HL-60/S4 treated with phorbol 12-myristate 13-acetate at 8.2 ng/mL for 4 days and 3 days (cell line): ENCODE measurements around the gene AHR.
"Not testable (repeated sequence)": the region's sequence is repeated elsewhere in the genome, so short reads cannot be mapped to it uniquely, and the experiment has no call there.

ENCODE experiments used
- in situ Hi-C: fragments of 300-500 bp; cut with MboI; formaldehyde crosslinking; loops from 2 replicates; pipeline ENCODE4 v1.15.0; 2022; ENCODE audit warnings: low sequenced_read_pairs

Gene AHR

DNA sequence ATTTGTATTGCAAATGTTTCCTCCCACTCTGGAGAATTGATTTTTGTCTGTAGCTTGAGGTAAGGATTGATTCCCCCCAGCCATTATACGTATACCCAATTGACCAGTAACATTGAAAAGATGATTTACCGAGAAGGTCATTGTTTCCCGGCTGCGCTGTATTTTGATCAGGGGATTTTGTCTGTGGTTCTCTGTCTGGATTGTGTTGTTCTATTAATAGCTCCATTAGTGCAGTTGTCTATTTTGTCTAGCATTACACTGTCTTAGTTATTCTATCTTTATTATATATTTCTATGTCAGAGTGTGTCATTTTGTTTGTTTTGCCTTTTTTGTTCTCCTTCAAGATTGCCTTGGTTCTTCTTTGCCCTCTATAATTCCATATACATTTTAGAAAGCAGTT, 37.7 kb downstream of the AHR start:
- in situ Hi-C loops = no loop called here

GRCh38 chr7:17339139-17339538, 40.7 kb downstream of the AHR start:
- in situ Hi-C loops = no loop called here

DNA sequence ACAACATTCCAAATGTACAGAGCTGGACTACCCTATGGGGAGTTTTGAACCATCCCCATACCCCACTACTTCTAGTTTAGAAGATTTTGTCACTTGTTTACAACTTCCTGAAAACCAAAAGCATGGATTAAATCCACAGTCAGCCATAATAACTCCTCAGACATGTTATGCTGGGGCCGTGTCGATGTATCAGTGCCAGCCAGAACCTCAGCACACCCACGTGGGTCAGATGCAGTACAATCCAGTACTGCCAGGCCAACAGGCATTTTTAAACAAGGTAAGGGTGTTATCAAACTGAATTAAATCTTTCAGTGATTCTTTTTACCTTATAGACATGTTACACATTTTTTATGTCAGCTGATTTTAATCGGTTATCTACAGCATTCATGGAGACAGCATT, 41.5 kb downstream of the AHR start:
- in situ Hi-C loops = no loop called here

DNA sequence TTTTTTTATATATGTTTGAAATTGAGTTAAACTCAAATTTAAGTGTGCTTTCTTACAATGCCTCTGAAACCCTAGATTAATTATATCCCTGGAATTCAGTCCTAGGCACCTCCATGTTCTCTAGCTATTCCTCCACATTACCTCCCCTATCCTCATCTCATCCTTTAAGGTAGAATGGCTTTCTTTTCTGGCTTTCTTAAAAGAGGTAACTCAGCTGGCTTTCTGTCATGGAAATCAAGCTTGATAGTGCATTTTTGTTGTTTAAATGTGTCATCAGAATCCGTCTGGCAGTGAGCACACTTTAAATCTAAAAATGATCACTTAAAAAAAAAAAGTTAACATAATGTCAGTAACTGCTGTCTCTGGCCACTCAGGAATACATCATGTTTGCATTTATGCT, 42.2 kb downstream of the AHR start:
- in situ Hi-C loops = no loop called here

DNA sequence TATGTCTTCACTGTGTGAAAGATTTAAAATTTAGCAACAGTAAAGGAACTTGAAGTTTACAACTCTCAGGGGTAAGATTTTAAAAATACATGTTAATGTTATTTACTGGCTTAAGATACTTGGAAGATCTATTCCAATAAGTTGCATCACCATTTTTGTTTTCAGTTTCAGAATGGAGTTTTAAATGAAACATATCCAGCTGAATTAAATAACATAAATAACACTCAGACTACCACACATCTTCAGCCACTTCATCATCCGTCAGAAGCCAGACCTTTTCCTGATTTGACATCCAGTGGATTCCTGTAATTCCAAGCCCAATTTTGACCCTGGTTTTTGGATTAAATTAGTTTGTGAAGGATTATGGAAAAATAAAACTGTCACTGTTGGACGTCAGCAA, 44.3 kb downstream of the AHR start:
- in situ Hi-C loops = no loop called here

GRCh38 chr7:17347401-17347800, 48.9 kb downstream of the AHR start:
- in situ Hi-C loops = no loop called here

DNA sequence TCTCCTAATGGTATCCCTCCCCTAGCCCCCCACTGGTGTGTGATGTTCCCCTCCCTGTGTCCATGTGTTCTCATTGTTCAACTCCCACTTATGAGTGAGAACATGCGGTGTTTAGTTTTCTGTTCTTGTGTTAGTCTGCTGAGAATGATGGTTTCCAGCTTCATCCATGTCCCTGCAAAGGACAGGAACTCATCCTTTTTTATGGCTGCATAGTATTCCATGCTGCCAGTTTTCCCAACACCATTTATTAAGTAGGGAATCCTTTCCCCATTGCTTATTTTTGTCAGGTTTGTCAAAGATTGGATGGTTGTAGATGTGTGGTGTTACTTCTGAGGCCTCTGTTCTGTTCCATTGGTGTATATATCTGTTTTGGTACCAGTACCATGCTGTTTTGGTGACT, 50.5 kb downstream of the AHR start:
- in situ Hi-C loops = not testable (repeated sequence)

DNA sequence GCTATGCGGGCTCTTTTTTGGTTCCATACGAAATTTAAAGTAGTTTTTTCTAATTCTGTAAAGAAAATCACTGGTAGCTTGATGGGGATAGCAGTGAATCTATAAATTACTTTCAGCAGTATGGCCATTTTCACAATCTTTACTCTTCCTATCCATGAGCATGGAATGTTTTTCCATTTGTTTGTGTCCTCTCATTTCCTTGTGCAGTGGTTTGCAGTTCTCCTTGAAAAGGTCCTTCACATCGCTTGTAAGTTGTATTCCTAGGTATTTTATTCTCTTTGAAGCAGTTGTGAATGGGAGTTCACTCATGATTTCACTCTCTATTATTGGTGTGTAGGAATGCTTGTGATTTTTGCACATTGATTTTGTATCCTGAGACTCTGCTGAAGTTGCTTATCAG, 51.9 kb downstream of the AHR start:
- in situ Hi-C loops = not testable (repeated sequence)

DNA sequence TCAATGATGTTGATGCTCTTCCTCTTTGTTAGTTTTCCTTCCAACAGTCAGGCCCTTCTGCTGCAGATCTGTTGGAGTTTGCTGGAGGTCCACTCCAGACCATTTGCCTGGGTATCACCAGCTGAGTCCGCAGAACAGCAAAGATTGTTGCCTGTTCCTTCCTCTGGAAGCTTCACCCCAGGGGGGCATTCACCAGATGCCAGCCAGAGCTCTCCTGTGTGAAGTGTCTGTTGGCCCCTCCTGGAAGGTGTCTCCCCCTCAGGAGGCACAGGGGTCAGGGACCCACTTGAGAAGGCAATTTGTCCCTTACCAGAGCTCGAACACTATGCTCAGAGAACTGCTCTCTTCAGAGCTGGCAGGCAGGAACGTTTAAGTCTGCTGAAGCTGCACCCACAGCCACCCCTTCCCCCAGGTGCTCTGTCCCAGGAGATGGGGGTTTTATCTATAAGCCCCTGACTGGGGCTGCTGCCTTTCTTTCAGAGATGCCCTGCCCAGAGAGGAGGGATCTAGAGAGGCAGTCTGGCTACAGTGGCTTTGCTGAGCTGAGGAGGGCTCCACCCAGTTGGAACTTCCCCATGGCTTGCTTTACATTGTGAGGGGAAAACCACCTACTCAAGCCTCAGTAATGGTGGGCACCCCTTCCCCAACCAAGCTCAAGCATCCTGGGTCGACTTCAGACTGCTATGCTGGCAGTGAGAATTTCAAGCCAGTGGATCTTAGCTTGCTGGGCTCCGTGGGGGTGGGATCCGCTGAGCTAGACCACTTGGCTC, 55.4 kb downstream of the AHR start:
- in situ Hi-C loops = not testable (repeated sequence)

DNA sequence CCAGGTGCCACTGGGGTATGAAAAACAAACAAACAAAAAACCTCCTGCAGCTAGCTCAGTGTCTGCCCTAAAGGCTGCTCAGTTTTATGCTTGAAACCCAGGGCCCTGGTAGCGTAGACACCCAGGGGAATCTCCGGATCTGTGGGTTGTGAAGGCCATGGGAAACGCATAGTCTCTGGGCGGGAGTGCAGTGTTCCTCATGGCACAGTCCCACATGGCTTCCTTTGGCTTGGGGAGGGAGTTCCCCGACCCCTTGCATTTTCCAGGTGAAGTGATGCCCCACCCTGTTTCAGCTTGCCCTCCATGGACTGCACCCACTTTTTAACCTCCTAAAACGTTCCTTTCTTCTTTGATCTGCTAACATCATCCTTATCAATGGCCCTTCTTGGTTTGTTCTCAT, 56.0 kb downstream of the AHR start:
- in situ Hi-C loops = no loop called here

- in situ Hi-C loops = no loop called here
Measured at GRCh38 chr7:17355050-17355449, 56.6 kb downstream of the AHR start.

DNA sequence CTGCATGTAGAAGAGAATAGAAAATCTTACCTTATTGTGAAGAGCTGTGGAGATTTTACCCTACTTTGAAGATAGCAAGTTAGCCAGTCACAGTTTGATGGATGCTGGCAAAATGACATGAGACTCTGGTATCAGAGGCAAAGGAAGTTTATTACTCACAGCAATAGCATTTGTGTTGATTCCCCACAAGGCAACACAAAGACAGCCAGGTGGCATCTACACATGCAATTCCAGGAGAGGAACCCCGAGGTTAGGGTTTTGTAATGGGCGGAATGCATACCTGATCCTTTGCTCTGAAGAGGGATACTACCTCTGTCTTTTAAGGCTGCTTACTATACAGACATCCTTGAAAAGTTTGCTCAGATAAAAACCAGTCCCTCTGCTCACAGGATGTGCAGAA, 59.5 kb downstream of the AHR start:
- in situ Hi-C loops = no loop called here

- in situ Hi-C loops = no loop called here
Measured at GRCh38 chr7:17359610-17360009, 61.2 kb downstream of the AHR start.

DNA sequence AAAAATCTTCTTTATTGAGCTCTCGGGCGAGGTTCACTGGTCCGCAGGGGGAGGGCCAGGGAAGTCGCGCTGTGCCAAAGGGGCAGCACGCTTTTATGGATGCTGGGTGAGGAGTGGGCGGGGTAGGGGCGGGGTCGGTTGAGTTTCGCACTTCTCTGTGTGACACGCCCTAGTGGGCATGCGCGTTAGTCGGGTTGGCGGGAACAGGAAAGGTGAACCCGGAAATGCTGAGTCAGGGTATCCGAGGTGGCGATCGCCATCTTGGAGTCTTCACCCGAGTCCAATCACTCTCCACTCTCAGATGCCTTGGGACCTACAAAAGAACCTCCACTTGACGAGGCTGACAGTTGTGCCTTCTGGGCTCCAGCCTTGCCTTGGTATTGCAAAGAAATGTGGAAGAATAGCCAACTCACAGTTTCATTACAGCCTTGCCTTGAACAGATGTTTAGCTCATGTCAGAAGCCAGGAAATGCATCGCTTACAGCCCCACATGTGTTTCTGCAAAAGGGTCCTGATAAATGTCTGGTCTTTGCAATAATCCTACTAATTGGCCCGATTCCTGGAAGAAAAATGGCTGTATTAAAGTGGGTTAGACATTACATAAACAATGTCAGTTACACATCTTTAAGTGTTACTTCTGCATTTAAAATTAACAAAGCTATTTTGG, 64.1 kb downstream of the AHR start:
- in situ Hi-C loops = no loop called here

GRCh38 chr7:17364671-17365070, 66.2 kb downstream of the AHR start:
- in situ Hi-C loops = no loop called here

DNA sequence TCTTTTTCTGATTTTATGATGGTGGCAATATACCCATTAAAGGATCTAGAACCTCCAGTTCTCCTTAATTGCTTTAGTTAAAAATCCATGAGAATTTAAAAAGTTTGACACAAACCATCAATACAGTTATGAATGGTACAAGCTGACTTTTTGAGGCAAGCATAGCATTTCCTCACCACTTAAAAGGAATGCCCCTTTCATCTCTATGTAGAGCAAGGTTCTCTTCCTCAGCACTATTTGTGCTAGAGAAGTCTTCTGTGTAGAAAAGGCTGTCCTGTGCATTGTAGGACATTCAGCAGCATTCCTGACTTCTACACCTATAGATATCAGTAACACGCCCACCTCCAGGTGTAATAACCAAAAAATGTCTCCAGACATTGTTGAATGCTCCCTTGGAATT, 67.3 kb downstream of the AHR start:
- in situ Hi-C loops = no loop called here

DNA sequence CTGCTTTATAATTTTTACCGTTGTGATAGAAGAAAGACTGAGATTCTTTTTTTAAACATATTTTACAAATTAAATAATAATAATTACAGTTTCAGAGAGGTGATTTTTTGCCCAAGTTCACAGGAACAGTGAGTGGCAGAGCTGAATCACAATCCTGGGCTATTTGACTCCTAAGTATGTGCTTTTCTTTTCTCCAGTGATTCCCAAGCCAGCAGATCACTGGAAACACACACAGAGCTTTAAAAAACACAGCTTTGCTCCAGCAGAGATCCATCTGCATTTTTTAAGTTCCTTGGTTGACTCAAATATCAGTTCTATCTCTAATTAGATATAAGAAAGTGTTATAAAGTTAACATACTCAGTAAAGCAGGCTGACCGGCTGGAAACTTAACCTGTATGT, 69.0 kb downstream of the AHR start:
- in situ Hi-C loops = no loop called here

DNA sequence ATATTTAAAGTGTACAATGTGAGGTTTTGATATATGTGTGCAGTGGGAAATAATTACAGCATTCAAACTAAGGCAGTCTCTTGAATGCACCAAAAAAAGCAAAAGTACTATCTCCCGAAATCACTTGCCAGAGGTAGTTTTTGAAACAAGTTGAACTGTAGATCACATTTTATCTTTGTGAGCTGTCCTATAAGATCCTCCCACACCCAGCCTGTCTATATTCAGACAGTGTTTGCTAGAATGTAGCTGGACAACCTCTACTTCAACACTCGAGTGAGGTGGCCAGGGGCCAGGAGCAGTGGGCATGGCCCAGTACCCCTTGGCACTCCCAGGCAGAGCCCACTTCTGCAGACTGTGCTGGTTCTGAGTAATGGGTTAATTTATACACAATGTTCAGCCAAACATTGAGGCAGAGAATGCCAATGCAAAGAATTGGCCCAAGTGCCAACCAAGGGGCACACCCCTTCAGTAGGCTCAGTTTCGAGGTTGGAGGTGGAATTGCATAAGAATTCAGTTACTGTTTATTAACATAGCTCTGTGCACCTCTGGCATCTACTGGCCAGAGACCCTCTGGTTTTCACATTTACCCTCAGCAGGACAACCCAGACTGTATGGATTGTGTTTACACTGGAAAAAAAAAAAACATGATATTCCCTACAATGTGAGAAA, 70.5 kb downstream of the AHR start:
- in situ Hi-C loops = no loop called here

DNA sequence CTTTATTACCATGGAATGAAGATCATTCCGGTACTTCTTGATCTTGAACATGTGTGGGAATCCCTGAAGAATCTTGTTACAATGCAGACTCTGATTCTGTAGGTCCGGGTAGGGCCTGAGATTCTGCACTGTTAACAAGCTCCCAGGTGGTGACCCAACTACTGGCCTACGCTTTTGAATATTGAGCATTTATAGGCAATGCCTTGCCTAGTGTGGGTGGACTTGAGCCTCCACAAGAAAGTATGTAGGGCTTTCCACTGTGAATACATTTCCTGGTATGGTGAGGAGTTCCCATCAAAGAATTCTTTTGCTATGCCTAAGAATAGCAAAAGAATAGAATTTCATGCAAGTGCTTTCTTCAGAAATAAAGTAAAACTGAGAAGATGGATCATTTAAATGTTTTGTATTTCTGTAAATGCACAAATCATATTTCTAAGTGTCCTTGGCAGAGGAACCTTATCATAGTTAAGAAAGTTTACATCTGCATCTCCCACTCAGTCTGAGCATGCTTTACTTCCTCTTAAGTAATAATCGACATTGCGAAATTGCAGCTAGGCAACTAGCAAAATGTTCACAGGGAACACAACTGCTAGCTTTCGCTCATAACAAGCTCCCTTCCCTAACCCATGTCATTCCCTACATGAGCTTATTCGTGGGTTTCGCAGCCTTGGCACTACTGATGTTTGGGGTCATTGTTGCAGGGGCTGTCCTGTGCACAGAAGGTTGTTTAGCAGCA, 71.4 kb downstream of the AHR start:
- in situ Hi-C loops = no loop called here

DNA sequence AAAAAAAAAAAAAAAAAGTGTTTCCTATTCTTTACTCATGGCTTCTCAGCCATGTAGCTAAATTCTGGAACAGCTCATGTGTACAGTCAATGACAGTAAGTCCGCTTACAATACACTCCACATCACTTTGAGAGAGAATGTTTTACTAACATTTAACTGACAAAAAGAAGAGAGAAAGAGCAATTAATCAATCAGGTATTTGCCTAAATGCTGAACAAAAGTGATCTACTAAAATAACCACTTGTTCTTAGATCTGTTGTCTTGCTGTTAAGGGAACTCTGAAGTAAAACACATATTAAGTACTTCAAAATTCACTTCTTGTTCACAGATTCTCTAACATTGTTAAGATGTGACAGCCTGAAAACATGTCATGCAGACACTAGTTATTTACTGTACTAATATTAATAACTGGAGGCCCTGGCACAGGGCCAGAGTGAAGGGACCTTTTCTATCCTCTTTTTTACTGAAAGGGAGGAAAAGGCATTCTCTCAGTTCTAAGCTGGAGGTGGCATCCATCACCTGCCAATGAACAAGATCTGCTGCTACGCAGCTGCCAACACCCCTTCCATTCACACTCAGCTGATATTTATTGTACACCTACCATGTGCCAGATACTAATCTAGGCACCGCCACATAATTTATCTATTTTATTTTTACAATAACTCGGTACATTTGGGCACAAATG, 72.6 kb downstream of the AHR start:
- in situ Hi-C loops = no loop called here
